HG02840 (cell line): Measurements from ENCODE around the gene SKAP1.

Source experiments
- ATAC-seq: cut with Tn5 transposase; IDR thresholded peaks from one replicate; pipeline ENCODE4 v1.9.1; 2021; ENCODE audit warnings: mild to moderate bottlenecking, moderate library complexity, moderate number of reproducible peaks; ENCODE audit not compliant: unreplicated experiment, low FRiP score

The SKAP1 gene

DNA sequence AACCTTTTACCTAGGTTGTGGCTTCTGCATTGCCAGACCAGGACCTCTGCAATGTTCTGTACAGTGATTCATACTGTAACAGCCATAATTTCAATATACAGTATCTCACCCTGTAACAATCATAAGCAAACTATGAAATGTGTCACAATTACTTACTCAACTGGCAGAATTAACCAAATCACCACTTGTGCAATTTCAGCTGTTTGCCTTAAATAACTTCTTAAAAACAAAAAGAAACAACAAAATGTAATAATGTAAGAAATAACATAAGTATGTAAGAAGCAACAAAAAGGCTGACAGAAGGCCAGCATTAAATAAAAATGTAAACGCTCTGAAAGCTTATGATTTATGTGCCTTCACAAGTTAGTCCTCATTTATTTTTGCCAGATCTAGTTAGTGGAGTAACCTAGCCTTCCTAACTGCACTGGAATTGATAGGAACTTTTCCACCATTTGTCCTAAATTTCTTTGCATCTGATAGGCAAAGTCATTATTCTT lies 96.9 kb downstream of the SKAP1 start:
- no peak for ATAC-seq

DNA sequence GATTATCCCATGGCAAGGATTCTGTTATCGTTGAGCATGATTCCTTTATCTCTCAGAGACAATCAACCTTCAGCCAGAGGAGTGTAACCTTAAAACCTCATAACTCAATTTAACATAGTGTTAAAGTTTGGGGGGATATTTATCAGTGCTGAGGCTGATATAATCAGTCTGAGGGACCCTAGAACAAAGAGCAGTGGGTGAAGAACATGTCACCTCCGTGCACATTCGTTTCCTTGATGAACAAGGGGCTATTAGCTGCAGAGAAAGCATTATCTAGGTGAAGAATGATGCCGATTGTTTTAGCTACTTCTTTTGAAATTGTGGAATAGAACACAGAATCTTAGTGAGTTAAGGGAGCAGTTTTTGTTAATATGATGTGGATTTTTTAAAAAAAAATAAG lies 99.1 kb downstream of the SKAP1 start:
- ATAC-seq = no peak

DNA sequence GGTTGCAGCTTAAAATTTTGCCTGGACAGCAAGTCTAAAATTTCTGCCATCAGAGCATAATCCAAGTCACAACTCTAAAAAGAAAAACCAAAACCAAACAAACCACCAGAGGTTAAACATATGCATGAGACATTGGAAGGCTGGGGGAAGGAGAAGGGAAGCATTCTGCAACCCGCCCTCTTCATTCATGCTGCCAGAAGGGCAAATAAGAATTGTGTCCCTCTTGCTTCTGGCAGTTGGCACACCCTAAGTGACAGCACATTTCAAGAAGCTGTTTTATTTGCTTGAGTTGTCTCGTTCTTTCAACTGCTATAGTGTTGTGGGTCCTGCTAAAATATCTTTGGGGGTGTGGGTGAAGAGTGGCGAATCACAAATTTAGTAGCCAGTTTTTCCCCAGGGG lies 99.6 kb downstream of the SKAP1 start:
- no peak for ATAC-seq

DNA sequence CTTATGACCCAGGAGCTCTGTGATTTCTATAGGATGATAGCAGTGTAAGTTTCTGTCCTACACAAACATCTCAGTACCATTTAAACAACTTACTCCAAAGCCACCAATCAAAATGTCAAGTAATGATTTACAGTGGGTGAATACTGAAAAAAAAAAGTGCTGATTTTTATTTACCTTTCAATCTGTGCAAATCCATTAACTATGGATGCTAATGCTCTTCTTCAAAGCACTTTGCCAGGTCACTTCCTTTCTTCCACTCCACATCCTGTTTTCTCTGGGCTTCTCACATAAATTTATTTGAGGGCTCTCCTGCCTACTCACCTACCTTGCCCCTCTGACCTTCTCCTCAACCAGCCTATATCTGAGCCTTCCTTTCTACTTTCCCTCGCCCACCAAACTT lies 101.6 kb downstream of the SKAP1 start:
- no peak for ATAC-seq

DNA sequence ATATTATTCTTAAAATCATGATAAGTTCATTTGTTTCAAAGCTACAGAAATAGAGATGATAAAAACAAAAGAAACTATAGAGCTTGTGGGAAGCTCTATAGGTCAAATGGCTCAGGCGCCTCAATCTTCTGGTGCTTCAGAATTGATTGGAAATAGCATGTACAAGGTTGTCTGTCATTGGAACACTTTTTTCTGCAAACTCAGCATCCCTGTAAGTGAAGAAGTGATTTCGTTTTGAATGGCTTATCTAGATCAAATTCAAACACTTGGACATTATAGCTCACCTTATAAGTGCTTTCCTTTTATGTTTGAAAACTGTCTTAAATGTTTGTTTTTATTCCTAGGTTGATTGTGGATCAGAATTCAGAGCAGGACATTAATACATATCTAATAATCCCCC lies 103.7 kb downstream of the SKAP1 start:
- no peak for ATAC-seq

DNA sequence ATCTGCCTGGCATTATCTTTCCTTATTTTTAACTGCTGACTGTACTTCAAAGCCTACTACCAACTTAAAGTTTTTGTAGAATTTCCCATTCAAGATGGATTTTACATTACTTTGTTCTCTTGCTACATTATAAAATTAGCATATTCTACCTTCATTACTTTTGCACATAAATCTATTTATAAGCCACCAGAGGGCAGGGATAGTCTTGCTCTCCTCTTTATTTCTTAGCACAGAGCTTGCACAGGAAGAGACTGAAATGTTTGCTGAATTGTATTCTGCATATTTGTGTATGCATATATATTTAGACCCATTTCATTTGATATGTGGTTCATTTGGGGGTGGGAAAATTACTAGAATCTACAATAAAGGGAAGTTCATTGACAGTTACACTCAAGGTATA lies 108.0 kb downstream of the SKAP1 start:
- no peak for ATAC-seq

DNA sequence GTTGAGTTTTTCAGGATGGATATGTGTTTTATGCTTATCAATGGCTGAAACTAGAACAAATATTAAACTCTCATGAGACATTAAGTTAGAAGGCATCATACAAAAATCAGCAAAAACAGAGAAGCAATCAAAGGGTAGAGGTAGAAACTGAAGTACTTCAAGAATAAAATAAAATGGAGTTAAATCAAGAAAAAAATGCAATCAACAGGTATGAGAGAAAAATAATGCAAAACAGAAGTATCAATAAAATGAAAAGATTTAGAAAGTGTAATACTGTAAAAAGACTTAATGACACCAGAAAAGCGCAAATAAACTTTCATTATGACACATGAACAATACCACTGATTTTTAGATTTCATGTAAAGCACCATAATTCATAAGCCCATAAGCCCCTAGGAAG lies 112.3 kb downstream of the SKAP1 start:
- no peak for ATAC-seq

DNA sequence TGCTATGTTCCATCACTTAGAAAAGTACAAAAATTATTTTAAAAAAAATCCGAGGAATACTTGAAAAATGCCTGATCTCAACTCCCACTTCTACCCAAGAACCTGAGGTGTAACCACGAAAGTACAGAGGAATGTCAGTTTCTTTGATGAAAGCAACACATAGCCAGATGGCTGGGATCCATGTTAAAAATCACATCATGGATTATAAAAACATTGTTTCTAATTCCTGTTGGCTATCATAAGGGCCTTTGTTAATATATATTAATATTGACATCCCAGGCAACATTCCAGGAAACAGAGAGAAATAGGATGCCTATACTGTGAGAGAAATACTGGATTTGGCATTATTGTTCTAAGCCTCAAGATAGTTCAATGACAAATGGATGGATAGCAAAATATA lies 115.3 kb downstream of the SKAP1 start:
- ATAC-seq = no peak

DNA sequence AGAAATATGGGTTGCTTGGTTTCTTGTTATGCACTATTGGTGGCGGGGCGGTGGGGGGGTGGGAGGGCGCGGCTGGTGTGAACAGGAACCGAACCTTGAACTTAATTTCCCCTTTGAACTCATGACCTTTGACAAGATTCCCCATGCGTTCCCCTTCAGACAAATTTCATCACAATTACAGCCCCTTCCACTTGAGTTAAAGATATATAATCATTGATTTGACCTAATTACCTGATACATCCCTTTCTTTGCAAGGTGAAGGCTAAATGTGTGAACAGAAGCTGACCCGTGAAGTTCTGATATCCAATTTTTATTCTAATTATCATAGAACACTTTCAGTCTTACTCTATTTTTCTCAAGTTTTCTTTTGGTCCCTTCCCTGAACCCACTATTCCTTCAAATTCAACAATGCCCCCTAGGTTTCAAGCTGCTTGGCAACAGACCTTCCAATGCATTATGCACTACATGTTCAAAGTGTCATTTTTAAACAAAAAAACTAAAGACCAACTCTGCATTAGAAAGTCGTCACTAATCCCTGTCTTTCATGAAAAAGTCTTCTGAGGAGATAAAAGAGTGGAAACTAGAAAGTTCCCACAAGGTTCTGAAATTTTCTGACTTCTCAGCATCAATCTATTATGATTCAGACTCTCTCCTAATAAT lies 116.8 kb downstream of the SKAP1 start:
- no peak for ATAC-seq

DNA sequence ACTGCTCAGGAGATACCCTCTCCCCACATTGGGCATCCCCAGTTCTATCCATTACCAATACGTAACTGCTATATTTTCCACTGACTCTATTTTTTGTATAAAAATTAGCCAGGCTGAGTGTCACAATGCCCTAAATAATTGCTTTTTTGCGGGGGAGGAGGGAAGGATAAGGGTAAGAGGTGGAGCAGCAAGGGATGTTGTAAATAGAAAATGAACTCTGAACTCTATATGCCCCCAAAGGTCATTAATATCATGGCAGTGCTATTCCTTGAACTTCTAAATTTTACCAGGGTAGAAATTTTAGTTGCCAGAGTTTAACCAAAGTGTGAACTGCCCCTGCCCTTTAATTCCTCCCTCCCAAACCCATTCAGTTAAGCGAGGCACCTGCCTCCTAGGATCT lies 118.7 kb downstream of the SKAP1 start:
- no peak for ATAC-seq

DNA sequence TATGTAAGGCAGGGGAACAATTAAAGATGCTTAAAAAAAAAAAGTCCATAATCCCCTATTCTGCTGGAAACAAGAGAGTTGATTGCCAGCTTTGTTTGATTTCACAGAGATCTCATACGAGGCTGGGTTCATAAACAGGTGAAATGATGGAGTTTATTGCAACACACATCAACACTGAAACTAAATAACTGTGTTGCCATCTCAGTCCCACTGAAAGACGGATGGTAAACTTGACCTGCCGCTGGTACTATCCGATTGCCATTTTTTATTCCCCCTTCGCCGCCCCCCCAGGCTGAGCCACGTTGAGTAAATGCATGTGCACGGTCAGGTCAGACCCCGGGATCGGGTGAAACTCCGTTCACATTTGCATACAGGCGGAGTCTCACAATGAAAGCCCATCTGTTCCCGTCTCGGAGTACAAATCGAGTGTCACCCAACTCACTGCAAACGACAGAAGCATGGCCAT lies 119.2 kb downstream of the SKAP1 start:
- ATAC-seq = no peak

DNA sequence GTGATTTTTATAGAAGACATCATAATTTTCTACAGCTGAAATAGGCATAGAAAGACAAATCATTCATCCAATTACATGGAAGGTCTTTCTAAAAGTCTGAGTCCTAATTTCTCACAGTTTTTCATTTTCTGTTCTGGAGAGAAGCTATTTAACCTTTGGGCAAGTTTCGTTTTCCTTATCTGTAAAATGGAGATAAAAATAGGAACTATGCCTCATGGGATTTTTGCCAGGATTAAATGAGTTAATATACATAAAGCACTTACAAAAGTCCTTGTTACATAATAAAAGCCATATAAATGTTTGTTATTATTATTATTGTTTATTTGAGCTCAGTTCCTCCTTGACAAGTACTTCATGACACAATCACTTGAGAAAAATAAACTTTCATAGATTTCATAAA lies 121.4 kb downstream of the SKAP1 start:
- no peak for ATAC-seq

DNA sequence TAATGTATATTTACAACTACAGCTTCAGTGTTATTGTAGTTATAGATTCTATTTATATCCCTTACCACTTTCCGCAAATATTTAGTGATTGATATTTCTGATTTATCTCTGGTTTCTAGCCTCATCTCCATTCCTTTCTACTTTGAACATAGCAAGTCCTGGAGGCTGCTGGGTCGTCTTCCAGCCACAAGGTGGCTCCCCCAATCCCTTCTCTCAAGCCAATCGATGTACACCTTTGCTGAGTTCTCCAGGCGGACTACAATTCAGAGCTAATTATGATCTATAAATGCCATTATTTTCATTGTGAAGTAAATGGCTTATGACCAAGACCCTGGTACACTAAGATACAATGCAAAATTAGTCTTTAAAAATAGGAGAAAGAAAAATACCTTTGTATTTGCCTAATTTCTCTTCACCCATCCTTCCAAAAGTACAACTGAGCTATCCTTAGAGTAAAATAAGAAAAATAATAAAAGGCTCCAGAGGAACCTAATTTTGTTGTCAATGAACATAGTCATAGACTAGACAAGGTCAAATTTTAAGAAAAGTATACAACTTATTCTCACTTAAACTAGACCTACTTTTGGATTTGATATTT lies 122.1 kb downstream of the SKAP1 start:
- ATAC-seq = no peak

DNA sequence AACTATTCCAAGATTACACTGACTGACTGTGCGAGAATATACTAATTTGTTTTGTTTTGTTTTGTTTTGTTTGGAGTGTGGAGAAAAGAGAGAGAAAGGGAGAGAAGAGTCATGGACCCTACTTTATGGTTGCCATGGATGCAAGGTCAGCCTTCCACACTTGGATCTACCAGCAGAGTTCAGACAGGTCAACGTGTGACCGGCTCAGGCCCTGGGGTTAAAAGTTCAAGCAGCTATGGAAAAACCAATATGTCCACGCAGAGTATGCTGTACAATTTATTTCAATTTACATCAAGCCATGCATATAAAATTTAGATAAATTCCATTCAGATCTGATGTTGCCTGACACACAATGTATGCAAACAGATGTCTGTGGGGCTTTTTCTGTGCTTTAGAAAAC lies 122.8 kb downstream of the SKAP1 start:
- ATAC-seq = no peak

DNA sequence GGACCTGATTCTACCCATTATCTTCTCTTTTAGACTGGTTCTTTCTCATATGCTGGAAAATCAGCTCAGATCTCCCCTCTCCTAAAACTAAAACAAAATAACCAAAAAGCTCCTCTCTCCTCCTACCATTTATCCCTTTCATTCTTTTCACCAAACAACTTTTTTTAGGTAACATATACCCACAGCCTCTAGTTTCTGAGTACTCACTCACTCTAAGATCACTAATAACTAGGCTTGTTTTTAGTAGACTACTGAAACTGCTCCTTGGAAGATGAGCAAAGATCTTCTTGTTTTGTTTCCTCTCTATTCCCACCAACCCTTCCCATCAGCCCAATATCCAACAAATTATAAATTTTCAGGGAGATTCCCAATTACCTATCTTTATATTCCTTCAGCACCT lies 129.0 kb downstream of the SKAP1 start:
- ATAC-seq = no peak

DNA sequence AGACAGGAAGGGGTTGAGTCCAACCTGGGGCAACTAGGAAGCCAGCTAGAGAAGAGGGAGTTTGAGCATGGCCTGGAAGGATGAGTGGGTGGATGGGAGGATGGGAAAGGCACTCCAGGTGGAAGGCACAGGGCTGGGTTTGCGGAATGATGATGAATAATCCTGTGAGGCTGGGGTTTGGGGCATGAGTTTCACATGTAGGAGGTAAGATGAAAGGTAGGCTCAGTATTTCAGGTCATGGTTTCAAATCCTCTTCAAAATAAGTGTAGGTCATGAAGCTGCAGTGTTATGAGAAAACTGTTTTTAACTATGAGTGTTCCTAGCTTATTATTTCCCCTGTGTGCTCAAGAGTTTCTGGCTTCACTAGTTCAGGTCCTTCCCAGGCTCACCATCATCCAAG lies 130.3 kb downstream of the SKAP1 start:
- no peak for ATAC-seq

DNA sequence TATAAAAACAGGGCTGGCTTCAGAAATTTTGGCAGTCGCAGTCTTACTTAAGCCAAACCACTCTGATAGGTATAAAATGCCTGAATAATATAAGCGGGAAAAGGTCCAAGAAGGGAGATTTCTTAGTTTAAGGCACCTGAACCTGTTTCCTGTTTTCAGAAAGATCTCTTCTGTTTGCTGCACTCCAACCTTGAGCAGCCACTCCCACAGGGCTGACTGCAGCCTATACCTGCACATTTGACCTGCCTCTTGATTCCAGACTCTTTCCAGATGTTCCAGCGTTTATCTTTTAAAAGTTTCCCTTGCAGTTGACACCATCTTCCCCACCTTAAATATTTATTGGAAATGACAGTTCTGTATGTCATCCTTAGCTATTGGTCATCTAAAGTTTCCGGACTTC lies 132.2 kb downstream of the SKAP1 start:
- no peak for ATAC-seq

DNA sequence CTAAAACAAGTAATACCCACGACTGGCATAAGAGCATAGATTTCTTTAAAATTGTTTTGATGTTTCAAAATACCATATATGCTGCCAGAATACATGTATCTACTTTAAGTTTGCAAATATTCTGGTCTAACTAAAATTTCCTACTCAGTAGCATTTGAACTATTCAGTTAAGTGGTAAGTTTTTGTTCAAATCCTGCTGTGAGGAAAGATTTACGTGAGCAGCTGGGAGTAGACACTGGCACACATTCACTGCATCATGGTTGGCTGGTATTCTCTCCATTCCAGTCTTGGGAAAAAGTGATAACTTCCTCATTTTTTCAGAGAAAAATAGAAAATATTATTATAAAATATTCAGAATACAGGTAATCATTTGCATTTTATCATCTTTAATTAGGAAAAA lies 133.6 kb downstream of the SKAP1 start:
- no peak for ATAC-seq

DNA sequence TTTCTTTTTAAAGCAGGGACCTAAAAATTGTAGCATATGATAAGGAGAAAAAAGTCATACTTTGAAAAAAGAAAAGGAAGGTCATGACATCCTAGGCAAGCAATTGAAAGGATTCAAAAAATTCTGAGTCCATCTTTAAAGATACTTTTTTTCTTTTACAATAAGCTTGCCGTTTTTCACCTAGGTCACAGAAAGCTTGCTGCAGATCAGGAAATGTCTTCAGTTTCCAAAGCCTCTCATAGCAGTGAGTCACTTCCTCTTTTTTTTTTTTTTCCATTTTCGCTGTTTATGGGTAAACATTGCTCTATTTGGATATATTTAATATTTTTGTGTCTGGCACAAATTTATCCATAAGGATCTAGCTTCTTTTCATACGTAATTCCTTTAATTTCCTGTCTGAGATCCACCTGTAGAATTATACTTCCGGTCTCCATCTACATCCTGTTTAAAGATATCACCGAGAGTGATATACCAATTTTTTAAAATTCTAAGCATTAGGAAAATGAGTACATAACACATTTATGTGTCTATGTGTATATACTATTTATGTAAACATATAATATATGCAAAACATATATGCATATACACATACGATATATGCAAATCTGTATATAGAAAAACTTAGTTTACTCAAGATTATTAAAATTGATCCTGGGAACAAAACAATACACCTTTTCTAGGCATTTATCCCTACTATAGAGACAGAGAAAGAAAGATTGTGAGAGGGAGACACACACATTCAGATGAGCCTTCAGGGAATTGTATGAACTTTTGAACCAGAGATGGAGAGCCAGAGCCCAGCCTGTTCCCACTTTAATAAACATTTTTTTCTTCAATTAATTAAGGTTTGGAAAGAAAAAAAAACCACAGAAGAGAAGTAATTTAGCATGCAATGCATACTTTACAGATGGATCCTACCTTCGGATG lies 134.4 kb downstream of the SKAP1 start:
- no peak for ATAC-seq

DNA sequence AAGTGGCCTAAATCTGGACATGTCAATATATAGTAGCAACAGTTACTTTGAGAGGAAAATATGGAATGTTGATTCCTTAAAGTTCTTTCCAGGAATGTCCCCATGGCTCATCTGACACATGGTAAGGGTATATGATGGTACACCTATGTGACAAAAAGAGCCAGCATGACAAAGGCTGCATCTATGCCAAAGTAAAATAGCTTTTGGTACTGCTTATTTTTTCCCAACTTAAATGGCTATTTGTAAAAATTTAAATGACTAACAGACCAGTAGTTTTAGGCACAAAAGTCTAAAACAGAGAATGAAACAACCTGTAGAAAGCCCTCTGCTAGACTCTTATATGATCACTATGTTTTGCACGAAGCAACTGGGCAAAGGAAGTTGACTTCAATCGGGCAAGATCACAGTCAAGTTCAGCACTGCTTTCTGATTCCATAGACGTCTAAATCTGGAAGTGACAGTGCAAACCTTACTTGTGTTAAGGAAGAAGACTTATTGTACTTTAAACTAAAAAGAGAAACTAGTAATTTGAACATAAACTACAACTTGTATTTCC lies 135.1 kb downstream of the SKAP1 start:
- no peak for ATAC-seq
